ENCODE results near the gene RPL18.

Gene RPL18

GRCh38 chr19:48629297-48629598 lies 10.3 kb upstream of the RPL18 start:
- no peak for DNase-seq

- DNase-seq = no peak
Observed at GRCh38 chr19:48628486-48629296, 9.7 kb upstream of the RPL18 start.

GRCh38 chr19:48627865-48628314 lies 8.9 kb upstream of the RPL18 start:
- no peak for DNase-seq

GRCh38 chr19:48627201-48627864 lies 8.4 kb upstream of the RPL18 start:
- DNase-seq = peak; percentile 39

- DNase-seq = no peak
Observed at GRCh38 chr19:48625891-48626327, 6.9 kb upstream of the RPL18 start.

GRCh38 chr19:48624791-48625723 lies 6.1 kb upstream of the RPL18 start:
- no peak for DNase-seq

- DNase-seq = peak; percentile 99
Observed at GRCh38 chr19:48624067-48624594, 5.2 kb upstream of the RPL18 start.

GRCh38 chr19:48623556-48624066 lies 4.6 kb upstream of the RPL18 start:
- no peak for DNase-seq

- DNase-seq = no peak
Observed at GRCh38 chr19:48619692-48620585, 961 bp upstream of the RPL18 start.

GRCh38 chr19:48618278-48618915 lies 581 bp downstream of the RPL18 start:
- DNase-seq = no peak

GRCh38 chr19:48617146-48617937 lies 1.6 kb downstream of the RPL18 start:
- DNase-seq = no peak

- no peak for DNase-seq
Observed at GRCh38 chr19:48616491-48617056, 2.4 kb downstream of the RPL18 start.

GRCh38 chr19:48616041-48616436 lies 2.9 kb downstream of the RPL18 start:
- DNase-seq = no peak

GRCh38 chr19:48615231-48616040 lies 3.5 kb downstream of the RPL18 start:
- DNase-seq = no peak

- DNase-seq = no peak
Observed at GRCh38 chr19:48614436-48615230, 4.3 kb downstream of the RPL18 start, which contains the start of gene FAM83E. TSS of gene FAM83E (minus strand) at chr19:48615076. CDS start at chr19:48613372, 1,704 bp downstream.

GRCh38 chr19:48613852-48614435 lies 5.0 kb downstream of the RPL18 start:
- peak; percentile 60 for DNase-seq

- no peak for DNase-seq
Observed at GRCh38 chr19:48613024-48613851, 5.7 kb downstream of the RPL18 start.

Measured in stimulated activated CD4-positive, alpha-beta T cell treated with anti-CD3 and anti-CD28 coated beads, Interleukin-15, amount 100 ng/mL, for 24 hours (primary cell).